ENCODE measurements around the gene HOGA1.
"Not testable (repeated sequence)": the region's sequence is repeated elsewhere in the genome, so short reads cannot be mapped to it uniquely, and the experiment has no call there.

GRCh38 chr10:97555541-97555940 lies 28.6 kb upstream of the HOGA1 start:
- TF ChIP-seq POLR2AphosphoS5 (IDR thresholded peaks at IDR 0.05; ENCODE audit: insufficient read depth, low read depth, low read length); CTCF (IDR thresholded peaks at IDR 0.05; ENCODE audit: extremely low read depth in 1 of 2, insufficient read depth in 1 of 2, low read depth in 1 of 2, low read length in 2 of 2); MAX (IDR thresholded peaks at IDR 0.05; ENCODE audit: insufficient read depth, insufficient read length); POLR2A (IDR thresholded peaks at IDR 0.05; ENCODE audit: low read depth, low read length): not testable (repeated sequence)
